Measurements from ENCODE around the gene LPCAT4. TPM values are rescaled to one million over a fixed set of nuclear protein-coding genes. Genes with fewer than 3 reads are reported as not detected.
"Not testable (repeated sequence)": the region's sequence is repeated elsewhere in the genome, so short reads cannot be mapped to it uniquely, and the experiment has no call there.

Gene LPCAT4
- polyA plus RNA-seq (2013, experiment 1 of 2): 28.7 TPM
- polyA plus RNA-seq (2013, experiment 2 of 2): 28.3 TPM

- WGBS: under 1% methylated on average over 80 of the region's 80 CpGs
- peaks cover 6% of the 10 kb centered on the region for H3K4me1 ChIP-seq (ENCODE audit: insufficient read depth, low read length)
These were observed at the start of gene LPCAT4 for GRCh38 chr15:34367101-34368081. Gene LPCAT4 (minus strand): TSS chr15:34367196. CDS start chr15:34367100, 96 bp downstream.

GRCh38 chr15:34409511-34409910 lies 42.5 kb upstream of the LPCAT4 start:
- WGBS: 100% methylated on average over 8 of the region's 19 CpGs

More at GRCh38 chr15:34367101-34368081, at the start of gene LPCAT4:
- Histone ChIP-seq H3K4me3 (ENCODE audit: low read length) (peak within 1 kb of the TSS; percentile 98), H3K36me3 (ENCODE audit: insufficient read depth, low read length) (peaks cover 24% of the 10 kb centered on the region), H3K27ac (ENCODE audit: low read depth, low read length) (peak within 1 kb of the TSS; percentile 99), H3K27me3 (ENCODE audit: insufficient read depth, low read length) (no peaks in the 10 kb centered on the region), H3K9ac (ENCODE audit: low read depth, low read length) (peak within 1 kb of the TSS; percentile 97), H3K9me3 (ENCODE audit: insufficient read depth, low read depth, low read length) (no peaks in the 10 kb centered on the region)

GRCh38 chr15:34408973-34409372 lies 42.0 kb upstream of the LPCAT4 start:
- H3K27ac ChIP-seq (ENCODE audit: low read depth, low read length); H3K9ac ChIP-seq (ENCODE audit: low read depth, low read length); H3K36me3 ChIP-seq (ENCODE audit: insufficient read depth, low read length); H3K27me3 ChIP-seq (ENCODE audit: insufficient read depth, low read length); H3K9me3 ChIP-seq (ENCODE audit: insufficient read depth, low read depth, low read length); H3K4me1 ChIP-seq (ENCODE audit: insufficient read depth, low read length); H3K4me3 ChIP-seq (ENCODE audit: low read length): not testable (repeated sequence)
- no CpG with 5 or more reads among the region's 10 CpGs for WGBS

More at GRCh38 chr15:34409511-34409910, 42.5 kb upstream of the LPCAT4 start:
- H3K9me3 ChIP-seq (ENCODE audit: insufficient read depth, low read depth, low read length); H3K36me3 ChIP-seq (ENCODE audit: insufficient read depth, low read length); H3K4me1 ChIP-seq (ENCODE audit: insufficient read depth, low read length); H3K27me3 ChIP-seq (ENCODE audit: insufficient read depth, low read length); H3K4me3 ChIP-seq (ENCODE audit: low read length); H3K27ac ChIP-seq (ENCODE audit: low read depth, low read length); H3K9ac ChIP-seq (ENCODE audit: low read depth, low read length): not testable (repeated sequence)

GRCh38 chr15:34403899-34404298 lies 36.9 kb upstream of the LPCAT4 start:
- not testable (repeated sequence) for H3K36me3 ChIP-seq (ENCODE audit: insufficient read depth, low read length); H3K27me3 ChIP-seq (ENCODE audit: insufficient read depth, low read length); H3K27ac ChIP-seq (ENCODE audit: low read depth, low read length); H3K9me3 ChIP-seq (ENCODE audit: insufficient read depth, low read depth, low read length); H3K4me1 ChIP-seq (ENCODE audit: insufficient read depth, low read length); H3K4me3 ChIP-seq (ENCODE audit: low read length); H3K9ac ChIP-seq (ENCODE audit: low read depth, low read length)
- no CpG with 5 or more reads among the region's 3 CpGs for WGBS

GRCh38 chr15:34403160-34403598 lies 36.2 kb upstream of the LPCAT4 start:
- not testable (repeated sequence) for H3K27ac ChIP-seq (ENCODE audit: low read depth, low read length); H3K4me1 ChIP-seq (ENCODE audit: insufficient read depth, low read length); H3K9ac ChIP-seq (ENCODE audit: low read depth, low read length); H3K9me3 ChIP-seq (ENCODE audit: insufficient read depth, low read depth, low read length); H3K27me3 ChIP-seq (ENCODE audit: insufficient read depth, low read length); H3K4me3 ChIP-seq (ENCODE audit: low read length); H3K36me3 ChIP-seq (ENCODE audit: insufficient read depth, low read length)
- no CpG with 5 or more reads among the region's 4 CpGs for WGBS

GRCh38 chr15:34397637-34398259 lies 30.8 kb upstream of the LPCAT4 start:
- WGBS: no CpG with 5 or more reads among the region's 6 CpGs
- H3K27ac ChIP-seq (ENCODE audit: low read depth, low read length); H3K9ac ChIP-seq (ENCODE audit: low read depth, low read length); H3K9me3 ChIP-seq (ENCODE audit: insufficient read depth, low read depth, low read length); H3K27me3 ChIP-seq (ENCODE audit: insufficient read depth, low read length); H3K4me1 ChIP-seq (ENCODE audit: insufficient read depth, low read length); H3K4me3 ChIP-seq (ENCODE audit: low read length); H3K36me3 ChIP-seq (ENCODE audit: insufficient read depth, low read length): not testable (repeated sequence)

- H3K27me3 ChIP-seq (ENCODE audit: insufficient read depth, low read length); H3K9ac ChIP-seq (ENCODE audit: low read depth, low read length); H3K4me1 ChIP-seq (ENCODE audit: insufficient read depth, low read length); H3K36me3 ChIP-seq (ENCODE audit: insufficient read depth, low read length); H3K9me3 ChIP-seq (ENCODE audit: insufficient read depth, low read depth, low read length); H3K27ac ChIP-seq (ENCODE audit: low read depth, low read length); H3K4me3 ChIP-seq (ENCODE audit: low read length): not testable (repeated sequence)
- no CpG with 5 or more reads among the region's 2 CpGs for whole genome bisulfite sequencing
These were observed 26.0 kb upstream of the LPCAT4 start for GRCh38 chr15:34392981-34393380.

GRCh38 chr15:34389594-34390086 lies 22.6 kb upstream of the LPCAT4 start:
- H3K9me3 ChIP-seq (ENCODE audit: insufficient read depth, low read depth, low read length): not testable (repeated sequence)
- WGBS: no CpG with 5 or more reads among the region's 16 CpGs

GRCh38 chr15:34381829-34382521 lies 15.0 kb upstream of the LPCAT4 start:
- no CpG with 5 or more reads among the region's 19 CpGs for WGBS
- H3K36me3 ChIP-seq (ENCODE audit: insufficient read depth, low read length); H3K9ac ChIP-seq (ENCODE audit: low read depth, low read length); H3K4me3 ChIP-seq (ENCODE audit: low read length); H3K27ac ChIP-seq (ENCODE audit: low read depth, low read length); H3K4me1 ChIP-seq (ENCODE audit: insufficient read depth, low read length); H3K27me3 ChIP-seq (ENCODE audit: insufficient read depth, low read length); H3K9me3 ChIP-seq (ENCODE audit: insufficient read depth, low read depth, low read length): not testable (repeated sequence)

More at GRCh38 chr15:34389594-34390086, 22.6 kb upstream of the LPCAT4 start:
- not testable (repeated sequence) for H3K36me3 ChIP-seq (ENCODE audit: insufficient read depth, low read length); H3K27ac ChIP-seq (ENCODE audit: low read depth, low read length); H3K27me3 ChIP-seq (ENCODE audit: insufficient read depth, low read length); H3K4me1 ChIP-seq (ENCODE audit: insufficient read depth, low read length); H3K9ac ChIP-seq (ENCODE audit: low read depth, low read length); H3K4me3 ChIP-seq (ENCODE audit: low read length)

GRCh38 chr15:34380491-34380890 lies 13.5 kb upstream of the LPCAT4 start:
- H3K4me1 ChIP-seq (ENCODE audit: insufficient read depth, low read length); H3K36me3 ChIP-seq (ENCODE audit: insufficient read depth, low read length): not testable (repeated sequence)
- WGBS: 98% methylated on average over 3 of the region's 4 CpGs

GRCh38 chr15:34376856-34377255 lies 9.9 kb upstream of the LPCAT4 start:
- Histone ChIP-seq H3K4me1 (ENCODE audit: insufficient read depth, low read length) (peaks cover 3% of the 10 kb centered on the region; the same call in 1 of the 2 replicates), H3K27ac (ENCODE audit: low read depth, low read length) (no peak overlapping the region), H3K36me3 (ENCODE audit: insufficient read depth, low read length) (no peaks in the 10 kb centered on the region), H3K9me3 (ENCODE audit: insufficient read depth, low read depth, low read length) (0 out of 2 replicates have a peak, but pooled peaks cover 7% of the 10 kb centered on the region), H3K27me3 (ENCODE audit: insufficient read depth, low read length) (peaks cover 3% of the 10 kb centered on the region), H3K4me3 (ENCODE audit: low read length) (no peak overlapping the region), H3K9ac (ENCODE audit: low read depth, low read length) (no peak overlapping the region)
- 96% methylated on average over 2 of the region's 2 CpGs for WGBS

More at GRCh38 chr15:34380491-34380890, 13.5 kb upstream of the LPCAT4 start:
- not testable (repeated sequence) for H3K9me3 ChIP-seq (ENCODE audit: insufficient read depth, low read depth, low read length); H3K9ac ChIP-seq (ENCODE audit: low read depth, low read length); H3K27me3 ChIP-seq (ENCODE audit: insufficient read depth, low read length); H3K27ac ChIP-seq (ENCODE audit: low read depth, low read length); H3K4me3 ChIP-seq (ENCODE audit: low read length)

Data from HUES64 (cell line).